Stimulated activated CD8-positive, alpha-beta memory T cell treated with anti-CD3 and anti-CD28 coated beads, Interleukin-12 subunit alpha, Interleukin-12 subunit beta, amount 100 ng/mL, for 24 hours (primary cell): ENCODE data around the gene SPRED2.

ENCODE experiments used
- DNase-seq: peaks from one replicate; pipeline ENCODE4 v3.0.0-alpha.2; 2020; ENCODE audit errors: extremely low read depth

The SPRED2 gene

DNA sequence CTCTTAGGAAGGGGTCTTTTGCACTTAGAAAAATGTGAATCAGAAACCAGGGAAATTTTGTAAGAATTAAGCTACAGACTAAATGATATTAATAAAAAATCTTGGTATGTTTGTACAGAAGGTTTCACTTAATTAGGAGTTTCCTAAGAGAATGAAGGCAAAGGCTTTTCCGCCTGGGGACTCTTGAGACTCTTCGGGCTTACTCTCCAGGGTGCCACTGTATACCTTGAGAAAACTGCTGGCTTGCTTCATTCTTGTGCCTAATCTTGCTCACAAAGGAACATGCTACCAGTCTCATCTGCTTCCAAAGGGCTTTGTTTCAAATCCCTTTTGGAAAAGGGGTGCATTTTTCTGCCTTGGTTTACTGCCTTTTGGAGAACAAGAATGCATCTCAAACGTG, 155.3 kb downstream of the SPRED2 start:
- DNase-seq = no peak

DNA sequence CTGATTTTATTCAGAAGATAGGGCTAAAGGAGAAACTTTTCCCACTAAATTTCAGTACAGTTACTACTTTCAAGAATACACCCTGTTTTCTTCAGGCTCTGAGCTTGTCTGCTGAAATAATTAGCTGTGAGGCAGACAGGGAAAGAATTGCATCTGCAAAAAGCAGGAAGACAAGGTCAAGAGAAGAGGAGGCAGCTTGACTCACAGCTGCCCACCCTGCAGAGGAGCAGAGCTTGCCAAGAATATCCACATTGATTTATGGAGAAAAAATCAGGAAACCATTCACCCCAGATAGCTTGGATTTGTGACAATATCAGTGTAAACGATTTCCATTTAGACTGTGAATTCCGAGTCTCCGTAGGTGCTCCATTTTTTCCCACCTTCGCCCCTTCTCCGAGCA, 155.8 kb downstream of the SPRED2 start:
- no peak for DNase-seq

DNA sequence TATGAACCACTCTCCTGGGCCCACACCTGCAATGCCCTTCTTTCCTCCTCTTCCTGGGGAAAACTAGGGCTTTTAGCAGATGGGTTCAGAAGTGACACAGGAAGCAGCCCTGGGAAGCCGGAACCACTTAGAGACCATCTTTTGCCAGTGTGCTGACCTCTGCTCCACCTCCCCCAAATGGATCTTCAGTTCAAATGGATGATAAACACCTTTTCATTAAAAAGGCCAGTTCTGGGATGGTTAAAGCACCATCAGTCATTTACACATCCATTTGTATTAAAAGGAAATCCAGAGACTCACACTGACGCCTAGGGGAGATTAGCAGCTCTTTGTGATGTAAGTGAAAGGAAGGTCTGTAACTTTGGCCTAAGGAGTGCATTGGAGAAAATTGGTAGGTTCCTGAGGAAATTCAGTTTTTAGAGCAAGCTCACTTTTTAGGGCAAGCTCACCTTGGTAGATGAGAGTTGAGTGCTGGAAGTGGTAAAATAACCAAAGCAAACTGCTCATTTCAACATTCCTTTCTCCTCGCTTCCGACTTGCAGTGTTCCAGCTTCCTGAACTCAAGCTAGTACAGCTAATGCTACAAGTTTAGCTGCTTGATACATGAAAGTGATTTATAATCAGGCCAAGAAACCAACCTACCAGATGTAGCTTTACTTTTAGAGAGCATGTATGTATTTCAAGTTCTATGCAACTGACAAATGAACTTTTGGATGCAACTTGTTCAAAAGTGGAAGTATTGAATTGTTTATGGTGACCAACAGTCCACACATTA, 157.1 kb downstream of the SPRED2 start:
- DNase-seq = no peak

GRCh38 chr2:65273344-65273743, 159.1 kb downstream of the SPRED2 start:
- DNase-seq = no peak

GRCh38 chr2:65268957-65269356, 163.4 kb downstream of the SPRED2 start:
- no peak for DNase-seq

DNA sequence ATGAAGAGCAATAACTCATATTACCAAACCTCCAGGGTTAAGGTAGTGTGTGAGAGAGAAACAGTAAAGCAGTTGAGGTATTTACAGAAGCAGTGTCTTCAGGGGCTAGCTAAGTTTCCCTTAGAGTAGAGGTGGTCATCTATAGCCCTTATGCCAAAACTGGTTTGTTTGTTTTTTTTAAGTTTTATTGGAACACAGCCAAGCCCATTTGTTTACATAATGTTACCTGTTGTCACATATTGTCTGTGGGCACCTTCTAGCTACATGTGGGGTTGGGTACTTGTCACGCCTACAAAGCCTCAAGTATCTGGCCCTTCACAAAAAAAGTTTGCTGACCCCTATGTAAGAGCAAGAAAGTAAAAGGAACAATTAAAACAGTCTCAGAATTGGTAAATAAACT, 165.4 kb downstream of the SPRED2 start:
- DNase-seq = no peak

GRCh38 chr2:65265671-65266045, 166.7 kb downstream of the SPRED2 start:
- no peak for DNase-seq

DNA sequence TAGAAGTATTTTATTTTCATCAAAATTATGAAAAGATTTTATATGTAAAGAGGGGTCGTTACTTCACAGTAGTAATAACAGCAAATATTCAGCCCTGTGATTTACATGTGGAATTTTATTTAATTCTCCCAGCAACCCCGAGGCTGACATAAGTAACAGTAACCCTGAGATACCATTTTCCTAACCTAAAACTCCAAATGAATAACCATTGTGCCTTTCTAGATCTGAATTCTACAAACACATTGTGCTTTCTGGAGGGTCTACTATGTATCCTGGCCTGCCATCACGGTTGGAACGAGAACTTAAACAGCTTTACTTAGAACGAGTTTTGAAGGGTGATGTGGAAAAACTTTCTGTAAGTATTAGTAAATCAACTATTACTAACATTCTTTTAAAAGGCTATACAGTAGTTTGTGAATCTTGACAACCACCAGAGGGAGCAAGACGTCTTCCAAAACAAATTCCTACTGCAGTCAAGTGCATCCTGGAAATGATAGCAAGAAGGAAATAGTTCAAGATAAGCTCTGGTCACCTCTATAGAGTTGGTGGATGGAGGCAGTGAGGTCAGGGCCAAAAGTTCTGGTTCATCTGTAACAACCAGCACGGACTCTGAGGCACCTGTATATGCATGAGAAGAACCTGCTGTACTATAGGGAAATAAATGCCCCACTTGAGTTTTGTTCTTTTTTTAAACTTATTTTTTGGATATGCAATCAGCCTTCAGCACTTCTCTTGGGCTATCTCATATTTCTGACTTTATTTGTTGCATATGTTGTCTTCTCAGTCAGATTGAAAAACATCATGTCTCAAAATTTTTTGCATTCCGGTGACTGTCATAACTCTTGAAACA, 167.4 kb downstream of the SPRED2 start:
- no peak for DNase-seq

GRCh38 chr2:65263986-65264385, 168.4 kb downstream of the SPRED2 start:
- no peak for DNase-seq

- DNase-seq = no peak
Measured at GRCh38 chr2:65263262-65263661, 169.1 kb downstream of the SPRED2 start.

GRCh38 chr2:65261676-65262075, 170.7 kb downstream of the SPRED2 start:
- no peak for DNase-seq
